Prostate gland (tissue), 2 donors: Measurements from ENCODE around the gene HOXD13. TPM values are rescaled to one million over a fixed set of nuclear protein-coding genes. Genes with fewer than 3 reads are reported as not detected.

Source experiments
- DNase-seq: peaks from one replicate; pipeline ENCODE4 v3.0.0-alpha.2; 2019; ENCODE audit warnings: low spot score
- H3K27ac ChIP-seq, 2 donors: fragments of 200-600 bp; sonication (generic); 2 replicates each; pipeline ENCODE4 v1.5.1; 2017 to 2019
- H3K27me3 ChIP-seq: fragments of 200-600 bp; sonication (generic); replicated peaks from 2 replicates; pipeline ENCODE4 v1.5.1; 2019; ENCODE audit not compliant: insufficient read depth
- H3K36me3 ChIP-seq, 2 donors: fragments of 200-600 bp; sonication (generic); 1 replicate in 1 of 2; 2 replicates in 1 of 2; pipeline versions ENCODE4 v1.5.1 to v1.8.1; 2017 to 2019
- H3K4me1 ChIP-seq: fragments of 200-600 bp; sonication (generic); replicated peaks from 2 replicates; pipeline ENCODE4 v1.5.1; 2019
- H3K4me3 ChIP-seq, 2 donors: fragments of 200-600 bp; sonication (generic); 2 replicates each; pipeline ENCODE4 v1.5.1; 2017 to 2019
- H3K9me3 ChIP-seq: fragments of 200-600 bp; sonication (generic); 2 replicates; pipeline ENCODE4 v1.5.1; 2017
- POLR2A ChIP-seq: fragments of 450-650 bp; IDR thresholded peaks from one replicate; pipeline ENCODE4 v1.6.1; 2016; ENCODE audit warnings: antibody characterized with exemption, mild to moderate bottlenecking
- POLR2AphosphoS5 ChIP-seq: sonication (generic); formaldehyde crosslinking; IDR thresholded peaks from one replicate; pipeline ENCODE4 v1.6.1; 2017; ENCODE audit warnings: antibody characterized with exemption
- WGBS: methylation state at CpG from one replicate; pipeline ENCODE4 v1.1.5; 2018; 5-methylcytosine and 5-hydroxymethylcytosine counted together
- intact Hi-C: fragments of 100-400 bp; cut with DNase I; formaldehyde crosslinking; loops from one replicate; pipeline ENCODE4 v1.14.2; 2022
- total RNA-seq, 2 donors: library from RNA; depleted of rRNA; stranded (reverse); fragments of >200 nt; gene quantifications; one replicate each; pipeline ENCODE4 v1.1.0, GENCODE V29; 2016
- TF ChIP-seq, protein P1 (sequence below), 4 experiments: fragments of 200-600 bp in 2 of 4; fragments of 450-650 bp in 2 of 4; sonication (generic) in 2 of 4; IDR thresholded peaks; 1 replicate in 3 of 4; 2 replicates in 1 of 4; pipeline ENCODE4 v1.5.1; 2016 to 2019; ENCODE audit warnings: antibody characterized with exemption in 4 of 4, mild to moderate bottlenecking in 2 of 4, moderate library complexity in 2 of 4

The HOXD13 gene
- total RNA-seq, 2 donors from 2014 or later, result 10.6 to 11.8 TPM

DNA sequence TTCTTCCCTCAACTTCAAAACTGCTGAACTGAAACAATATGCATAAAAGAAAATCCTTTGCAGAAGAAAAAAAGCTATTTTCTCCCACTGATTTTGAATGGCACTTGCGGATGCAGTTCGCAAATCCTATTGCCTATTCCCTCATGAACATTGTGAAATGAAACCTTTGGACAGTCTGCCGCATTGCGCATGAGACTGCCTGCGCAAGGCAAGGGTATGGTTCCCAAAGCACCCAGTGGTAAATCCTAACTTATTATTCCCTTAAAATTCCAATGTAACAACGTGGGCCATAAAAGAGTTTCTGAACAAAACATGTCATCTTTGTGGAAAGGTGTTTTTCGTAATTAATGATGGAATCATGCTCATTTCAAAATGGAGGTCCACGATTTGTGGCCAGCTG lies 45.4 kb downstream of the HOXD13 start:
- TF ChIP-seq, protein P1, sequence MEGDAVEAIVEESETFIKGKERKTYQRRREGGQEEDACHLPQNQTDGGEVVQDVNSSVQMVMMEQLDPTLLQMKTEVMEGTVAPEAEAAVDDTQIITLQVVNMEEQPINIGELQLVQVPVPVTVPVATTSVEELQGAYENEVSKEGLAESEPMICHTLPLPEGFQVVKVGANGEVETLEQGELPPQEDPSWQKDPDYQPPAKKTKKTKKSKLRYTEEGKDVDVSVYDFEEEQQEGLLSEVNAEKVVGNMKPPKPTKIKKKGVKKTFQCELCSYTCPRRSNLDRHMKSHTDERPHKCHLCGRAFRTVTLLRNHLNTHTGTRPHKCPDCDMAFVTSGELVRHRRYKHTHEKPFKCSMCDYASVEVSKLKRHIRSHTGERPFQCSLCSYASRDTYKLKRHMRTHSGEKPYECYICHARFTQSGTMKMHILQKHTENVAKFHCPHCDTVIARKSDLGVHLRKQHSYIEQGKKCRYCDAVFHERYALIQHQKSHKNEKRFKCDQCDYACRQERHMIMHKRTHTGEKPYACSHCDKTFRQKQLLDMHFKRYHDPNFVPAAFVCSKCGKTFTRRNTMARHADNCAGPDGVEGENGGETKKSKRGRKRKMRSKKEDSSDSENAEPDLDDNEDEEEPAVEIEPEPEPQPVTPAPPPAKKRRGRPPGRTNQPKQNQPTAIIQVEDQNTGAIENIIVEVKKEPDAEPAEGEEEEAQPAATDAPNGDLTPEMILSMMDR (IDR thresholded peaks at IDR 0.05), result no peak
- TF ChIP-seq POLR2AphosphoS5 (no peak), POLR2A (no peak)
- no peaks in the 10 kb centered on the region for H3K27me3 ChIP-seq
- intact Hi-C loops, result no loop called here
- no peaks in the 10 kb centered on the region for H3K9me3 ChIP-seq
- H3K4me1 ChIP-seq, result no peaks in the 10 kb centered on the region
- H3K4me3 ChIP-seq, result no peak overlapping the region
- 77% methylated on average over 8 of the region's 8 CpGs for WGBS
- H3K27ac ChIP-seq, result no peak overlapping the region
- H3K36me3 ChIP-seq, result no peaks in the 10 kb centered on the region
- no peak for DNase-seq

DNA sequence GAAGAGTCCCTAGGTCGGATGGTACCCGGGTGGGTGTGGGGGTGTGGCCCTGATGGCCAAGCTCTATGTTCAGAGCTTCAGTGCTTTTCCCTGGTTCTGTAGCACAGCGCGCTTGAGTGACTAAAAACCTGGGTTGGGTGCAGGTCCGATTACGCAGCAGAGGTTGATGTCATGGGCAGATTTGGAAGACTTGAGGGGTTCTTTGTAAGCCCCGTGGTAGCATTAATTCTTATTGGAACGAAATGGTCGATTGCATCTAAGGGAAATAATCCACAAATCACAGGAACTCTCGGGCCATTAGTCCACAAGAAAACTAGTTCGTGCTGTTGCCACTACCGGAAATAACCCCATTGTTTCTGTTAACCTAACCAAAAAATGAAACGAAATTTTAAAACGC lies 46.0 kb downstream of the HOXD13 start:
- WGBS, result 57% methylated on average over 14 of the region's 14 CpGs
- DNase-seq, result no peak
- Histone ChIP-seq H3K36me3 (no peaks in the 10 kb centered on the region), H3K27ac (no peak overlapping the region), H3K4me3 (no peak overlapping the region), H3K4me1 (no peaks in the 10 kb centered on the region), H3K9me3 (no peaks in the 10 kb centered on the region), H3K27me3 (no peaks in the 10 kb centered on the region)
- no peak for TF ChIP-seq POLR2A
- intact Hi-C loops, result no loop called here

DNA sequence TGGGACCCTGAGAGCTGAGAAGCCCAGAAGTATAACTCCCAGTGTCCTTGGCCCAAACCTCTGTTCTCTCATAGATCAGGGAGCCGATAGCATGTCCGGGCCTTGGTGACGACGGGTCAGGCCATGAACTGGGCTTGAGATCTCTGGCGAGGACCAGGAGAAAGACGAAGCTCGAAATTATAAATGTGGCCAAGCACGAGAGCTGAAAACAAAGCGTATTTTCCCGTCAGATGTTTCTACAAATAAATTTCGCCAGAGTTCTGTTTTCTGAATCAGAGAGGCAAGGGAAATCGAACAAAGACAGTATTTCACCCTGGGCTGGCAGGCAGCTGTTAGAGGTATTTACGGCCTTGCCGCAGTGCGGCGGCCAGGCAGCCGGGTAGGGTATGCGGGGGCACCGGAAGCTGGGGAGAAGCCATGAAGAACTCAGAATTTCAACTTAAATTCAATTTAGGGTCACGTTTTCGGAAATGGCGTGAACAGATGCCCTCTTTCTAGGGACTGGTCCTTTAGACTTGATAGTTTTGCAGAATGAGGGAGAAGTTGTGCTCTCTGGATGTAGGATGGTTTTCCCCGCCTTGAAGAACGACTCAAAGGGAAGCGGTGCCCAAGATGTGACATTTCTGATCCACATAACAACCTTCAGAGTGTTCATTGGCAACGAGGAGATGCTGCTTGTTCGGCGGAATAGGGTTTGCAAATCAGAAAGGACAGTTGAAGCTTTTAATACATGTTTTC lies 46.6 kb downstream of the HOXD13 start:
- H3K9me3 ChIP-seq, result no peaks in the 10 kb centered on the region
- H3K4me1 ChIP-seq, result no peaks in the 10 kb centered on the region
- H3K4me3 ChIP-seq, result no peak overlapping the region
- no peak for DNase-seq
- no peak overlapping the region for H3K27ac ChIP-seq
- TF ChIP-seq, protein P1 (IDR thresholded peaks at IDR 0.05), result no peak
- TF ChIP-seq POLR2A (no peak), POLR2AphosphoS5 (no peak)
- intact Hi-C loops, result no loop called here
- 62% methylated on average over 28 of the region's 28 CpGs for WGBS
- no peaks in the 10 kb centered on the region for H3K36me3 ChIP-seq
- no peaks in the 10 kb centered on the region for H3K27me3 ChIP-seq

DNA sequence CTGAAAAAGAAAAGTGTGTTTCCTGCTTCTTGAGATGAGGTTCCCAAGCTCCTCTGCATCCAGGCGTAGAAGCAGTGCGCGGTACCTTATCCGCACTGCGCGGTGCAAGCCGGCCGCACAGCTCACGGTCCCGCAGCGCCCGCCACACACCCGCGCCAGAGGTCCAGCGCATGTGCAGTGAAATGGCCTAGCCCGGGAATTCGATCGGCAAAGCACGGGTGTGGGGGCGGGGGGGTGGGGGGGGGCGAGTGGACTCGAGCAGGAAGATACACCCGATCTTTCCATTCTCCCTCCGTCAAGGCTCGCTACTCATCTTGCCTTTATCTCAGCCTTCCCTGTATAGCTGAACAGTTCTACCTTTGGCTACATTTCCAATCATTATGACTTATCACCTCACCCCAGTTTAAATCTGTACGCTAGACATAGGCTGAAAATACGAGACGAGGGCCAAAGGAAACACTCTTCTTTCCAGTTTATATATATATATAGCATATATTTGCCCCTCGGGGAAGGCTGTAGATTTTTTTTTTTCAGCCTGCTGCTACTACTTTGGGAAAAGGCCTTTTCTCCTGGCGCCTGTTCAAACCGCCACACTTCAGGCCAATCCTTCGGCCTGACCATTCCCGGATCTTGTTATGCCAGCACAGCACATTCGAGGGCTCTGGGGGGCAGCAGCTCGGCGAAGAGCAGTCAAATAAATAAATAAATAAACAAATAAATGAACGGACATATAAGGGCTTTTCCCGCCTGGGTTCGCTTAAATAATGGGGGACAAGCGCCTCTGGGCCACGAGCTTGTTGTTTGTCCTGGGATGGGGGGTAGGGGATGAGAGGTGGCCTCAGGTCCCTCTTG lies 47.4 kb downstream of the HOXD13 start:
- no peak for DNase-seq
- H3K27me3 ChIP-seq, result no peaks in the 10 kb centered on the region
- intact Hi-C loops, result loop anchor here (1.0 to 5.0 kb wide), 3 partner anchors 315 to 497 kb away; no protein-coding TSS in a partner anchor
- TF ChIP-seq, protein P1 (IDR thresholded peaks at IDR 0.05), result no peak
- no peak for TF ChIP-seq POLR2A
- TF ChIP-seq POLR2AphosphoS5, result no peak
- H3K36me3 ChIP-seq, result no peaks in the 10 kb centered on the region
- no peak overlapping the region for H3K27ac ChIP-seq
- no peaks in the 10 kb centered on the region for H3K9me3 ChIP-seq
- 36% methylated on average over 41 of the region's 41 CpGs for WGBS
- H3K4me1 ChIP-seq, result no peaks in the 10 kb centered on the region
- peak overlapping the region; percentile 27 to 35 for H3K4me3 ChIP-seq

DNA sequence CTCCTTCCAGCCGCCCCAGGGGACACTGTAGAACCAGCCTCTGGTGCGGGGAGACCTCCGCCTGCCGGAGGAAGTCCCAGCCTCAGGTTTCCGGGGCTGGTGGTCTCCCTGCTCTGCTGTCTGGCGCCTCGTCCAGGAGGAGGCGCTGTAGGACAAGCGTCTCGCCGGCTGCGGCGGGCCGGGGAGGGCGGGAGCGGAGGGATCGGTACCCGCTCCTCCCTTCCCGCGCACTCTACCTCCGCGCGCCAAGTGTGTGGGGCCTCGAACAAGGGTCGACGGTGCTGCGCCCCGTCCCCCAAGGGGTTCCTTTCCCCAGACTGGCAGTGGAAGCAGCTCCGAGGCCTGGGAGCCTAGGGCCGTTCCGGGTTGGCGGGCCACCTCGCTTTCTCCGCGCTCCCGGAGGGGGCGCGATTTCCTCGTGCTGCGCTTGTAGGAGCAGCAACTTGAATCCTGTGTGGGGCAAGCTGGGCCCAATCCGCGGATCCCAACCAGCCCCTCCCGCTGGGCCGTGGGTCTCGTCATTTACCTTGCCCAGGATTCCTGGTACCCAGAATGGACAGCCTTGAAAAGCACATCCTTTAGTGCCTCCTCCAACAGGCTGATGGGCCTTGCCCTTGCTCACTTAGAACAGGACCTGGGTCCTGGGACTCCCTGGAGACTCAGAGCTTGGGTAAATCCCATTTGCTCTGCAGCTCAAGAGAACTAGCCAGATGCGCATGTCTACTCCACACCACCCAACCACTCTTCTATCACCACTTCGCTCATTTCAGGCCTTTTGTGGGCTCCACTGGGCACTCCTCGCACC lies 48.2 kb downstream of the HOXD13 start:
- Histone ChIP-seq H3K27ac (no peak overlapping the region), H3K27me3 (no peaks in the 10 kb centered on the region), H3K36me3 (no peaks in the 10 kb centered on the region), H3K9me3 (no peaks in the 10 kb centered on the region), H3K4me1 (no peaks in the 10 kb centered on the region), H3K4me3 (peak overlapping the region; percentile 27 to 35)
- peak; percentile 47 for DNase-seq
- TF ChIP-seq POLR2A, result no peak
- TF ChIP-seq, protein P1 (IDR thresholded peaks at IDR 0.05), result peak; percentile 86 to 91 (median 89)
- peak; percentile 41 for TF ChIP-seq POLR2AphosphoS5
- intact Hi-C loops, result loop anchor here (1.0 to 5.0 kb wide), 3 partner anchors 315 to 497 kb away; no protein-coding TSS in a partner anchor
- 11% methylated on average over 47 of the region's 48 CpGs for WGBS
